Loucy (cell line): Measurements from ENCODE around the gene APH1A.
"Not testable (repeated sequence)": the region's sequence is repeated elsewhere in the genome, so short reads cannot be mapped to it uniquely, and the experiment has no call there.

Experiments used
- H2AFZ ChIP-seq: fragments of 200-600 bp; sonication (generic); 2 replicates; pipeline ENCODE4 v1.6.0; 2016; ENCODE audit warnings: antibody characterized with exemption, mild to moderate bottlenecking, low read length, moderate library complexity
- H3F3A ChIP-seq: fragments of 200-600 bp; 2 replicates; pipeline ENCODE4 v1.6.0; 2016; ENCODE audit warnings: antibody characterized with exemption, low read depth, mild to moderate bottlenecking
- H3K27me3 ChIP-seq: fragments of 200-600 bp; sonication (generic); 2 replicates; pipeline ENCODE4 v1.6.1; 2014; ENCODE audit warnings: low read length, mild to moderate bottlenecking; ENCODE audit not compliant: insufficient read depth, poor library complexity, severe bottlenecking
- H3K36me3 ChIP-seq: fragments of 200-600 bp; sonication (generic); 2 replicates; pipeline ENCODE4 v1.6.1; 2016; ENCODE audit warnings: low read length; ENCODE audit not compliant: insufficient read depth
- H3K4me1 ChIP-seq: fragments of 200-600 bp; sonication (generic); 2 replicates; pipeline ENCODE4 v1.5.1; 2014; ENCODE audit warnings: low read length, mild to moderate bottlenecking; ENCODE audit not compliant: insufficient read depth, poor library complexity, severe bottlenecking
- H3K4me2 ChIP-seq: fragments of 200-600 bp; sonication (generic); 2 replicates; pipeline ENCODE4 v1.6.0; 2014; ENCODE audit warnings: antibody characterized with exemption, low read length, low read depth, mild to moderate bottlenecking; ENCODE audit not compliant: poor library complexity, severe bottlenecking
- H3K4me3 ChIP-seq: fragments of 200-600 bp; sonication (generic); 2 replicates; pipeline ENCODE4 v1.5.1; 2014; ENCODE audit warnings: low read length, mild to moderate bottlenecking, mixed read lengths; ENCODE audit not compliant: poor library complexity, severe bottlenecking
- H3K79me2 ChIP-seq: fragments of 200-600 bp; sonication (generic); 2 replicates; pipeline ENCODE4 v1.6.1; 2014; ENCODE audit warnings: low read length; ENCODE audit not compliant: insufficient read depth
- H3K9ac ChIP-seq: fragments of 200-600 bp; sonication (generic); 2 replicates; pipeline ENCODE4 v1.6.0; 2014; ENCODE audit warnings: mild to moderate bottlenecking, low read depth, low read length, moderate library complexity; ENCODE audit not compliant: poor library complexity, severe bottlenecking
- H3K9me2 ChIP-seq: fragments of 200-600 bp; sonication (generic); replicated peaks from 2 replicates; pipeline ENCODE4 v1.6.1; 2016; ENCODE audit warnings: low read depth, low read length, mixed read lengths
- H3K9me3 ChIP-seq: fragments of 200-600 bp; sonication (generic); 2 replicates; pipeline ENCODE4 v1.6.1; 2014; ENCODE audit warnings: mild to moderate bottlenecking, antibody characterized with exemption, low read length, low read depth; ENCODE audit not compliant: insufficient read depth
- H4K20me1 ChIP-seq: fragments of 200-600 bp; sonication (generic); 2 replicates; pipeline ENCODE4 v1.6.0; 2014; ENCODE audit warnings: antibody characterized with exemption, low read length, mild to moderate bottlenecking; ENCODE audit not compliant: insufficient read depth, poor library complexity, severe bottlenecking
- CTCF ChIP-seq: fragments of 200-600 bp; sonication (generic); conservative IDR thresholded peaks from 2 replicates; pipeline ENCODE4 v1.5.1; 2014; ENCODE audit warnings: mild to moderate bottlenecking, antibody characterized with exemption, low read length
- EZH2phosphoT487 ChIP-seq: fragments of 200-600 bp; IDR thresholded peaks from 2 replicates; pipeline ENCODE4 v1.6.1; 2018; ENCODE audit warnings: antibody characterized with exemption, mild to moderate bottlenecking, moderate library complexity, borderline replicate concordance

Gene APH1A

DNA sequence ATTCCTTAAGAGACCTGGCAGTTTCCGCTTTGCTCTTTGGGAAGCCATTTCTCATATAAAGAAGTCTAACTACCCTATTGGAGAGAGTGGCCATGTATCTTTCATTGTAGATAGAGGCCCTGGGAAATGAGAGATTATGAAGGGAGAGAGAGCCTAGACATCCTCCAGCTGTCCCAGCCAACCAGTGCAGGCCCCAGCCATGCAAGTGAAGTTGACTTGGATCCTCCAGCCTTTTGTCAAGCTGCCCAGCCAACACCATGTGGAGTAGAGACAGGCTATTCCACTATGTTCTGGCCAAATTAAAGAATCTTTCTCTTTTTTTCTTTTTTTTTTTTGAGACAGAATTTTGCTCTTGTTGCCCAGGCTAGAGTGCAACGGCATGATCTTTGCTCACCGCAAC is 25.8 kb downstream of the APH1A start:
- Histone ChIP-seq H2AFZ (peak overlapping the region; percentile 18; the same call in 1 of the 2 replicates), H3K4me1 (no peaks in the 10 kb centered on the region), H3K4me3 (no peak overlapping the region), H4K20me1 (no peaks in the 10 kb centered on the region), H3K79me2 (no peaks in the 10 kb centered on the region), H3K36me3 (no peaks in the 10 kb centered on the region), H3K27me3 (no peaks in the 10 kb centered on the region), H3K9ac (no peak overlapping the region), H3K4me2 (no peak overlapping the region), H3F3A (no peaks in the 10 kb centered on the region), H3K9me3 (no peaks in the 10 kb centered on the region), H3K9me2 (no peaks in the 10 kb centered on the region)
- TF ChIP-seq EZH2phosphoT487, result no peak
- no peak for TF ChIP-seq CTCF

GRCh38 chr1:150237746-150238145 is 31.1 kb downstream of the APH1A start:
- no peak overlapping the region for H3K4me3 ChIP-seq
- H3F3A ChIP-seq, result peaks cover 6% of the 10 kb centered on the region
- H3K4me2 ChIP-seq, result no peak overlapping the region
- no peaks in the 10 kb centered on the region for H3K9me3 ChIP-seq
- peaks cover 3% of the 10 kb centered on the region; the same call in 1 of the 2 replicates for H3K36me3 ChIP-seq
- H3K9ac ChIP-seq, result no peak overlapping the region
- H4K20me1 ChIP-seq, result peaks cover 9% of the 10 kb centered on the region
- H3K9me2 ChIP-seq, result no peaks in the 10 kb centered on the region
- TF ChIP-seq EZH2phosphoT487 (no peak), CTCF (no peak)
- H3K4me1 ChIP-seq, result peaks cover 25% of the 10 kb centered on the region
- H2AFZ ChIP-seq, result no peak overlapping the region
- peaks cover 10% of the 10 kb centered on the region for H3K27me3 ChIP-seq
- H3K79me2 ChIP-seq, result peaks cover 32% of the 10 kb centered on the region

DNA sequence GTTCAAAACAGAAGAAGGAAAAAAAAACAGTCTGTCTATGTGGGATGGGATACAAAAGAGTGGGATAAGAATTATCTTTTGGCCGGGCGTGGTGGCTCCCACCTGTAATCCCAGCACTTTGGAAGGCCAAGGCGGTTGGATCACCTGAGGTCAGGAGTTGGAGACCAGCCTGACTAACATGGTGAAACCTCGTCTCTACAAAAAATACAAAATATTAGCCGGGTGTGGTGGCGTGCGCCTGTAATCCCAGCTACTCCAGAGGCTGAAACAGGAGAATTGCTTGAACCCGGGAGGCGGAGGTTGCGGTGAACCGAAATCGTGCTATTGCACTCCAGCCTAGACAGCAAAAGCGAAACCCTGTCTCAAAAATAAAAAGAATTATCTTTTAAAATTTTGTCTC is 31.6 kb downstream of the APH1A start:
- peaks cover 27% of the 10 kb centered on the region for H3K4me1 ChIP-seq
- not testable (repeated sequence) for H3K9me3 ChIP-seq, H3F3A ChIP-seq, H3K27me3 ChIP-seq, H3K9me2 ChIP-seq, H3K36me3 ChIP-seq, H4K20me1 ChIP-seq, H2AFZ ChIP-seq
- H3K79me2 ChIP-seq, result peaks cover 38% of the 10 kb centered on the region
- peak overlapping the region; percentile 100 for H3K9ac ChIP-seq
- H3K4me3 ChIP-seq, result peak overlapping the region; percentile 100
- H3K4me2 ChIP-seq, result peak overlapping the region; percentile 83

- TF ChIP-seq EZH2phosphoT487 (no peak), CTCF (no peak)
- H2AFZ ChIP-seq, result peak overlapping the region; percentile 63
Observed at GRCh38 chr1:150236614-150237100, 32.2 kb downstream of the APH1A start.

More at GRCh38 chr1:150236614-150237100, 32.2 kb downstream of the APH1A start:
- Histone ChIP-seq H3K4me2 (peak overlapping the region; percentile 83), H3K27me3 (peaks cover 10% of the 10 kb centered on the region), H3F3A (peaks cover 6% of the 10 kb centered on the region), H3K4me3 (peak overlapping the region; percentile 100), H3K9ac (peak overlapping the region; percentile 100), H3K9me2 (no peaks in the 10 kb centered on the region), H4K20me1 (peaks cover 11% of the 10 kb centered on the region), H3K79me2 (peaks cover 43% of the 10 kb centered on the region), H3K36me3 (peaks cover 3% of the 10 kb centered on the region; the same call in 1 of the 2 replicates), H3K4me1 (peaks cover 27% of the 10 kb centered on the region), H3K9me3 (no peaks in the 10 kb centered on the region)
